Activated CD8-positive, alpha-beta memory T cell treated with anti-CD3 and anti-CD28 coated beads, Interleukin-2, amount 50 U/mL, for 48 hours (primary cell): ENCODE measurements around the gene TSPOAP1.

Experiments
- DNase-seq: peaks from one replicate; pipeline ENCODE4 v3.0.0-alpha.2; 2020

The TSPOAP1 gene, protein sequence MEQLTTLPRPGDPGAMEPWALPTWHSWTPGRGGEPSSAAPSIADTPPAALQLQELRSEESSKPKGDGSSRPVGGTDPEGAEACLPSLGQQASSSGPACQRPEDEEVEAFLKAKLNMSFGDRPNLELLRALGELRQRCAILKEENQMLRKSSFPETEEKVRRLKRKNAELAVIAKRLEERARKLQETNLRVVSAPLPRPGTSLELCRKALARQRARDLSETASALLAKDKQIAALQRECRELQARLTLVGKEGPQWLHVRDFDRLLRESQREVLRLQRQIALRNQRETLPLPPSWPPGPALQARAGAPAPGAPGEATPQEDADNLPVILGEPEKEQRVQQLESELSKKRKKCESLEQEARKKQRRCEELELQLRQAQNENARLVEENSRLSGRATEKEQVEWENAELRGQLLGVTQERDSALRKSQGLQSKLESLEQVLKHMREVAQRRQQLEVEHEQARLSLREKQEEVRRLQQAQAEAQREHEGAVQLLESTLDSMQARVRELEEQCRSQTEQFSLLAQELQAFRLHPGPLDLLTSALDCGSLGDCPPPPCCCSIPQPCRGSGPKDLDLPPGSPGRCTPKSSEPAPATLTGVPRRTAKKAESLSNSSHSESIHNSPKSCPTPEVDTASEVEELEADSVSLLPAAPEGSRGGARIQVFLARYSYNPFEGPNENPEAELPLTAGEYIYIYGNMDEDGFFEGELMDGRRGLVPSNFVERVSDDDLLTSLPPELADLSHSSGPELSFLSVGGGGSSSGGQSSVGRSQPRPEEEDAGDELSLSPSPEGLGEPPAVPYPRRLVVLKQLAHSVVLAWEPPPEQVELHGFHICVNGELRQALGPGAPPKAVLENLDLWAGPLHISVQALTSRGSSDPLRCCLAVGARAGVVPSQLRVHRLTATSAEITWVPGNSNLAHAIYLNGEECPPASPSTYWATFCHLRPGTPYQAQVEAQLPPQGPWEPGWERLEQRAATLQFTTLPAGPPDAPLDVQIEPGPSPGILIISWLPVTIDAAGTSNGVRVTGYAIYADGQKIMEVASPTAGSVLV (N-terminal part only)

DNA sequence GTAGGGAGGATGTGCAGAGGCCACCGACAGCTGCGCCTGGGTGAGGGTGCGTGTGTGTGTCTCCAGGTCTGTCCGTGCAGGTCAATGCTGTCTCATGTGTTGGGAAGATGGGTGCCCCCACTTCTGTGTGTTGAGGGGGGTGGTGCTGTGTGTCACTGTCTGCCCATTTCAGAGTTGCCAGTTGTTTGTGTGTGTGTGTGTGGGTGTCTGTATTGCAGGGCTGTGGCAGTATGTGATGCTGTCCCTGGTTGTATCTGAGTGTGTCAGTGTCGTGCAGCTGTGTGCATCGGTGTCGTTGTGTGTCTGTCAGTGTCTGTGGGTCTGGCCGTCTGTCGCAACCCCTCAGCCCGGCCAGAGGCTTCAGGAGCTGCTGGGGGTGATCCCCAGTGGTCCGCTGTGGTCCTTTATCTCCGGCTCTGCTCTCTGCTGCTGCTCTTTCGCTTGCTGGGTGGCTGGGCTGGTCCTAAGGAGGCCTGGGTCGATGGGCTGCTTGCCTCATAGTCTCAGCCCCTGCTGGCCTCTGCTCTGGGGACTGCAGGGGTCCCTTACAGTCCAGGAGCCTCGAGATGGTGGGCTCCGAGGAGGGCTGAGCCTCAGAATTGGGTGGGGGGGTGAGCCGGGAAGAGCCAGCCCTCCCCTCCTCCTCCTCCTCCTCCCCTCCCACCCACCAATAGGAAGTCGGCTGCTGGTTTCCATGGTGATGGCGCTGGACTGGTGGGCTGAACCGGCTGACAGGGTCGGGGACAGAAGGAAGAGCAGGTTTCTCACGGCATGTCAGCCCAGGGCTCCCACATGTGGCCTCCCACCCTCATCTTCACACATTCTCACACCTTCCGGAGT lies at the start of gene TSPOAP1:
TSS of gene TSPOAP1 (minus strand) at position 601 of the 840 bp plus-strand sequence. CDS start 875 bp downstream, outside the sequence.
- peak; percentile 97 for DNase-seq

DNA sequence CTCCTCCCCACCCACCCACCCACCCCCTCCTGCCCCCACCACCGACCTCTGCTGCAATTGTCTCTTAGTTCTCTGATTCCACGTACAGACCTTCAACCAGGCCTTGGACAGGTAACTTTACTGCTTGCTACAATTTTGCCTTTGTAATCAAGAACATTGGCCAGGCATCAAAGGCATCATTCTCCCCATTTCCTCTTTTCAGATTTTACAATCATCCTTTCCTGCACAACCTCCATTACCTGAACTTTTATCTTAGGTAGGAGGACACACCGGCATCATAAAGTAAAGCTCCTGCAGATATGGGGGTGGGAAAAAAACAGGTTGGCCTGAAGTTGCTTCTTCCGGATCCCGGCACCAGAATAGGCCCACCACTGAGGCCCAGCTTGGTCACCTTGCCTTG lies 49.1 kb upstream of the TSPOAP1 start:
- DNase-seq, result no peak

DNA sequence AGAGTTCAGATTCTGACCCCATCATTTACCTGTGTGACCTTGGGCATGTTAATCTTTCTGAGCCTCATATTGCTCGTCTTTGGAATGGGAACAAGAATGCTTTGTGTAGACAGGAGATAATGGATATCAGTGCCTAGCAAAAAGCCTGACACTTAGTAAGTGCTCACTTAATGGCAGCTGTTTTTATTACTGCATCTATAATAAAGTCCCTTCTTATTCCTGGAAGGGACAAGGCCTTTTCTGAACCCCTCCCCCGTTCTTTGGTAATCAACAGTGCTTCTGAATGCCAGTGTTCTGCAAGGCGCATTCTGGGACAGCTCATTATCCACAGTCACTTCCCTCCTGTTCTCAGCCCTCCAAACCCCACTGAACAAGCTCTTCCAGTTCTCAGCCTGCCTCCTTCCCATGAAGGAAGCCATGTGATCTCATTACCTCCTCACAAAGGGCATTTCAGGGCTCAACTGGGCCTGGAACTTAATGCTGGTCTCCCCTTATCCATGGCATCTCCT lies 48.6 kb upstream of the TSPOAP1 start:
- no peak for DNase-seq

DNA sequence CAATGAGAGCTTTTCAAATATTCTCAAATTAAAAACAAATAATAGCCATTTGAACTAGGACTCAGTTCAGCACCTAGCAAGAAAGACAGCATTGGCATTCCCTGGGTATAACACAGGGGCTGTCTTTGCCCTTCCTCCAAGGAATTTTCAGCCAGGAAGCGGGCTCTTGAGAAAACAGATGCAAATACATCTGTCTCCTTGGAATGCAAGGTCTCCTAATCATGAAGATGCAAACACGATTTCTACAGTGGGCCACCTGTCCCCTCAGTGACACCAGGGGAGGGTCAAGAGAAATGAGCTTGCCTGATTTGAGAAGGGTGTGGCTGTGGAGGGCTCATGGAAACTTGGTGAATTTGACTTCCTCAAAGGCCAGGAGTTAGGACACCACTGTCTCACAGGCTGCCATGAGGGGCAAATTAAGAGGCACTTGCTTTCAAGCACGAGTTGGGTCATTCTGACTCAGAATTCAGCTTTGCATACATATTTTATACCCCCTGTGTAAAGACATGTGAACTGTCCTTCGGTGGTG lies 47.9 kb upstream of the TSPOAP1 start:
- no peak for DNase-seq

DNA sequence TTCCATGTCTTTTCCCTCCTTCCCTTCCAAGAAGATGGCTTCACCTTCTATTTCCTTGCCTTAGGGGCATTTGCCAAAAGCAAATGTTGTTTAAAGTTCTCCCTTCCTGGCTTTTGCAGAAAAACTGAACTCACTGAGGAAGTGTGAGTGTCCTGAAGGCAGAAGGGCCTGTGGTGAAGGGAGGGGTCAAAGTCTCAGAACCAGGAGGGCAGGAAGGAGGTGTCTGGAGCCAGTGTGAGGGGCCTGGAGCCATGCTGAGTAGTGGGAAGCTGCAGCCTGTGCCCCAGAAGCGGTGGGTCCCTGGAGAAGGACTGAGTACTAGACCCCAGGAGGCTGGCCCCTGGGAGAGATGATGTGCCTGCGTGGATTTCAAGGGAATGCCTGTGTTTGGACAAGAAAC lies 47.2 kb upstream of the TSPOAP1 start:
- no peak for DNase-seq

DNA sequence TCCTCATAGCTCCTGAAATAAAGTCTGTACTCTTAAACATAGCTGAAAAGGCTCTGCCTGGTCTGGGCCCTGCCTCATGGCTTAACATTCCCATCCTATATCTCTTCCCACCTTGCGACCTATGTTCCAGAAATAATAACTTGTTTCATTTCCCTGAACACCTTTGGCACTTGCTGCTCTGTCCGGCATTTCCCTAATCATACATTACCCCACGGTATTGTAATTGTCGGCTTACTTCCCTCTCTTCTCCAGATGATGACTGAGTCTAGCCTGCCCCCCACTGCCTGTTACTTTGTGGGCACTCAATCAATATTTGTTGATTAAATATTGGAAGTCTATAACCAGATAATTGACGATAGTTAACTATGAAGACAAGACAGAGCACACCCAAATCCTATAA lies 46.7 kb upstream of the TSPOAP1 start:
- no peak for DNase-seq

DNA sequence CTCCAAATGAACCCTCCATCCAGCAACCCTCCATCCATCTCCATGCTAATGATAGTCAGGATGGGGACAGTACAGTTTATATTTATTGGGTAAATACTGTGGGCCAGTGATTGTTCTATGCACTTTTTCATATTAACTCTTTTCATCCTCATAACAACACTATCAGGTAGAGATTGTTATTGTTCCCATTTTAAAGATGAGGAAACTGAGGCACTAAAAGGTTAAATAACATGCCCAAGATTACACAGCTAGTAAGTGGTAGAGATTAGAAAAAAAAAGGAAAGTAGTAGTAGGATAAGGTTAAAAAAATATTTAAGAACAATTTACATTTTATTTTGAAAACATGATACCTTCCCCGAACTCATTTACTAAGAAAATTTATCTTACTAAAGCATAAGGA lies 45.3 kb upstream of the TSPOAP1 start:
- no peak for DNase-seq

DNA sequence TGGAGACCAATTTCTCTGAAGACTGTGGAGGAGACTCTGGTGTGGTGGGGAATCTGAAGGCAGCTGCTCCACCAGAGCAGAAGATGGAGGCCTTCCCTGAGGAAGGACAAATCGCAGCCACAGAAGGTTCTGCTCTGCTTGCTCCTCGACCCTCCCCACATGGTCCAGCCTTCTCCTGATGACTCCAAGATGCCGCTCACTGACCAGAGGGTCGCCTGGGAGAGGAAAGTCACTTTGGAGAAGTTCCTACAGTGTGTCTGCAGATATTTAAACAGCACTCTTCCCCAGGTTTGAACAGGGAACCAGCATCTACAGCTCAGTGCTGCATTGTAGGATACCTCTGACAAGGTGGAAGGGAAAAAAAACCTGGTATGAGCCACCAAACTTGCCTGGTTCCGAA lies 44.4 kb upstream of the TSPOAP1 start:
- no peak for DNase-seq

DNA sequence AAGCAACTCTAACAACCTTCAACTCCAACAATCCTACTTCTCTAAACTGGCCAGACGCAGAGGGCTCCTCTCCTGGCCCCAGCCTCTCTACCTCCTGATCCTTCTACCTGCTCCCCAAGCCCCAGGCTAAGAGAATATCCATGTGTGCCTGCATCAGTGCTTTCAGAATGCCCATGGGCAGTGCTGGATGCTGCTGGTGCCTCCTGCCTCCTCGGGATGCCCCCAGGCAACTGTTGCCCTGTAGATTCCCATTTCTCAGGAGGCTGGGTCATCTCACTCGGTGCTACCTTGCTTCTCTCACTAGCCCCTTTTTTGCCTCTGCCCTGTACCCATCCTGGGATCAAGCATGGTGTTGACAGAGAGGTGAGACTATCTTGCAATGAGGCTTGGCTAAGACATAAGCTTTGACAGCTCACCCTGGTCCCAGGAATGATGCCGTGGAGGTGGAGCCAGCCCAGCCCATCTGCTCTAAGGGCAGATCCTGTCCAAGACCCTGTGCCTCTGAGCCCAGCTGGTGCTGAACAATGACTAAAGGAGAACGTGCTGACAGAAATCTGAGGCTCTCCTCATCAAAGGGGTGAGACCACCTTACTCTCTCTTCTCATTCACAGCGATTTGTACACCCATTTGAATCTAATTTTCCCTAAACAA lies 42.8 kb upstream of the TSPOAP1 start:
- DNase-seq, result peak; percentile 39

DNA sequence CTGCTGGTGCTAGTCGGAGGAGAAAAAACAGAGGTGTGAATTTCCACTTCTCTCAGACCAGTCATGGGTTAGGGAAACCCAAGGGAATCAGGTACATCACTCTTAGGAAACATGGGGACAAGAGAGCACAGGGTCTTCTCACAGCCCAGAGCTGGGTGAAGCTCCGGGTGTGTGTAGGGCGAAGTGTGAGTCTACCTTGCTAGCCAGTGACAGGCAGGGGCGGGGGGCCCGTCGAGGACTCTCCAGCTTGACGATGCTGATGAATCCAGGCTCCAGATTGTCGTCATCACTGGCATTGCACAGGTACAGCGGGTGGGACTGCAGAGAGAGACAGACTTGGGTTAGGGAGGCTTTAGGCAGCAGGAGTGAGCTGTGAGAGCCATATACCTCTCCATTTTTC lies 42.1 kb upstream of the TSPOAP1 start:
- DNase-seq, result peak; percentile 28

DNA sequence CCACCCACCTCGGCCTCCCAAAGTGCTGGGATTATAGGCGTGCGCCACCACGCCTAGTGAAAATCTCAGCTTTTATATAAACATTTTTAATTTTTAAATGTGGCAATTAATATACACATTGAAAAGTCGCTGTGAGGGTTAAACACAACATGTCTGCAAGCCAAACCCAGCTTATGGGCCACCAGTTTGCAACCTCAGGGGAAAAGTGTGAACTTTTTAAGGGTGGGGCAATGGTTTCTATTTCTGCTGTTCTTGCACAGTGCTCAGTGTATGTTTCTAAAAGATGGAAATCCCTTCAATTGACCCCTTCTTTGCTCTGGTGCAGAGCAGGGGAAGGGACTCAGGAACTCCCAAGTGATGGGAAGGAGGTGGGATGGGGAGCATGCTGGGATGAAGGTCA lies 41.7 kb upstream of the TSPOAP1 start:
- peak; percentile 10 for DNase-seq

DNA sequence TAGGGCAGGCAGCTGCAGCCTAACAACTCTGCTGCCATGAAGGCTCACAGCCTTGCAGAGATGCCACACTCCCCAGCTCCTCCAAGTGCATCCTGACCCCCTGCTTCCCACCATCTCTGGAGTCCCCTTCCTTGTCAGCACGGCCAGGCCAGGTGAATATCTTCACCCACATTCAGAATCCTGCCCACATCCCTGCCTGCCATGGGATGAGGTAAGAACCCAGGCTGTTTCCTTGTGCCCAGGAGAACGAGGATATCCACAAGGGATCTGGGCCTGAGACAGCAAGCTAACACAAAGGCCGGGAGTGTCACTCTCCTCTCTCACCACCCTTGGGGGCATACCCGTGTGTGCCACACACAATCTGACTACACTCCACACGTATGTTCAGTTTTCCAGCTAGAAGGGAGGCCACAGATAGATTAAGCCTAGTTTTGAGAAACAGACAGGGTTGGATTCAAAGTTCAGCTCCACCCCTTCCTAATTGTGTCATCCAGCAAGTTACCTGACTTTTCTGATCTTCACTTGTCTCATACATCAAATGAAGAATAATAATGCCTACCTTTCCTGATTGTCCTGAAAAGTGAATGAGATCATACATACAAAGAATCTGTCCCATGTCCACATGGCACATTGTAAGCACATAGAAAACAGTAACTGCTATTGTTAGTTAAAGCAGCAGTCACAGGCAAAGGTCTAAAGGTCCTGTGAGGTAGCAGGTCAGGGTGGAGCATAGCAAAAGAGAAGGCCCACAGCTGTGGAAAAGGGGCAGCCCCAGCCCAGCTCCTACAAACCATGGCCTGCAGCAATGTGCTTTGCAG lies 40.8 kb upstream of the TSPOAP1 start:
- DNase-seq, result no peak

DNA sequence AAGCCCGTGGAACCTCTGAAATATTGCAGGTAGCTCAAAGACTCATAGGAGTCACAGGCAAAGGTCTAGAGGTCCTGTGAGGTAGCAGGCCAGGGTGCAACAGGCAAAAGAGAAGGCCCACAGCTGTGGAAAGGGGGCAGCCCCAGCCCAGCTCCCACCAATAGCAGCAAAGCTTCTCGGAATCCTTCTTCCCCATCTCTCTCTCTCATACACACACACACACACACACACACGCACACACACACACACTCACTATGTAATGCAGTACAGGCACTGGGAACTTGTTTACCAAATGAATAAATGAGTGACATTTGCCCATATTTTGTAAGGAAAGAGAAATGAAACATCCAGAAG lies 40.2 kb upstream of the TSPOAP1 start:
- no peak for DNase-seq

DNA sequence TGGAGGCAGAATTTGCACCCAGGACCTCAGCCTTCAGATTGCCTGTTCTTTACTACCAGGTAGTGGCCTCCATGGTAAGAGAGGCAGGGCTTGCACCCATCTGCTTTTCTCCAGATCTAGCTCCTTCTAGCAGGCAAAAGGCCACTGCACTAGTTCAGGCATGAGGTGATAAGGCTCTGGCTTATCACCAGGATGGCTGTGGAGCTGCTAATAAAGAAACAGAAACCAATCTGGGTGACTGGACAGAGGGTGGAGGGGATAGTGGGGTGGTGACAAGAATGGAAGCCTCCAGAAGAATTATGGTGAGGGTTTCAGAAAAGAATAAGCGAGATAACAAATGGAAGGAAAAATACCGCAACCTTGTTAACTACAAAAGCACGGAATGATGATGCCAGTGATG lies 38.9 kb upstream of the TSPOAP1 start:
- DNase-seq, result no peak

DNA sequence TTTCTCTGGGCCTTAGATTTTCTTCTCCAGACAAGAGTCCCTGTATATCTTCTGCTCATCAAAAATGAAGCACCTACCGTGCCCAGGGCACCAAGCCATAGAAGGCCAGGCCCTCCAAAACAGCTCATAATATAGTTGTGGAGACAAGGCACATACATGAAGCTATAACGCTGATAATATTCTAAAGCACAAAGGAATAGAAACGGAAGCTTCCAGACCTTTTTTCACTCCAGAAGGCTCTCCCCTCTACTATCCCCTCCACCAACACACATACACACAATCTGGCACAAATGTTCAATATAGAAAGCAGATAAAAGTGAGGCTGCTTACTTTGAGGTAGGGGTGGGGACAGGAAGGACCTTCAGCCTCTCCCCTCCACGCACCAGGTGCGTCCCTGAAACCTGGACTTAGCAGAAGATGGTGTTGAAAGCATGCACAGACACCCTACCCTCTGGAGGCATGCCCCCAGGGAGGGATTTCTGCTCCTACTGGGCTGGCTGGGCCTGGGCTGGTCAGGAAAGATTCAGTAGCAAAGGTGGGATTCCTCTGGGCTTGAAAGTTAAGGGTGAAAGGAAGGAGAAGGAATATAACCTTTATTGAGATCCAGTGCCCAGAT lies 37.5 kb upstream of the TSPOAP1 start:
- DNase-seq, result no peak

DNA sequence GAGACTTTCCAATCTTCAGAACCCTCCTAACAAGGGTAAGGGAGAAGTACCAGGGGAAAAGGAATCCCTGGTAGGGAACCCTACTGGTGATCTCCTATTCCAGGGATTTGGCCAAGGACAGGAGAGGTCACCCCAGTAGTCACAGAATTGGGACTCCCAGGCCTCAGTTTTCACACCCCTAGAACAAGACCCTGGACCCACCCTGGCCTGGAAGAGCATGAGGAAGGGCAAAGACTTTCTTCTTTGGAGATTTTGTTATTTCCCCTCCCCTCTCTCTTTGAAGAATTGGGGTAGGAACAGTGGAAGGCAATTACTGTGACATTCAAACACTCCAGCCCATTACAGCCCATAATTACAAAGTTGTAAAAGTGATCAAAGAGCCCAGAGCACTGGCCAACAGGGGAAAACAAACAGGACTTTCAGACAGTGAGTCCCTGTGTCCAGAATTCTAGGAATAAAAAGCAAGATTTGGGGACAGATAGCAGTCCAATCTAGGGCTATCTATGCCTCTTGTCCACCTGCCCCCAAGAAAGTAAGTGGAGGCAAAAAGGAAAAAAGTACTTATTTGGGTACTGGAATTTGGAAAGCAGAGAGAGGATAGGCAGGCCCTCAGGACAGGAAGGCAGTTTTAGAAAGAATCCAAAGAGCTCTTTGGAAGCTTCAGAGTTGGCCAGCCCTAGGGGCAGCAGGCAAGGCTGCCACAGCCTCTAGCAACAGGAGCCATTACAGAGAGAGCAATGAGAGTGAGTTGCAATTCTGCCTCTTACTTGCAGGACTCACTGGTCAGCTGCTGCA lies 36.8 kb upstream of the TSPOAP1 start:
- no peak for DNase-seq

DNA sequence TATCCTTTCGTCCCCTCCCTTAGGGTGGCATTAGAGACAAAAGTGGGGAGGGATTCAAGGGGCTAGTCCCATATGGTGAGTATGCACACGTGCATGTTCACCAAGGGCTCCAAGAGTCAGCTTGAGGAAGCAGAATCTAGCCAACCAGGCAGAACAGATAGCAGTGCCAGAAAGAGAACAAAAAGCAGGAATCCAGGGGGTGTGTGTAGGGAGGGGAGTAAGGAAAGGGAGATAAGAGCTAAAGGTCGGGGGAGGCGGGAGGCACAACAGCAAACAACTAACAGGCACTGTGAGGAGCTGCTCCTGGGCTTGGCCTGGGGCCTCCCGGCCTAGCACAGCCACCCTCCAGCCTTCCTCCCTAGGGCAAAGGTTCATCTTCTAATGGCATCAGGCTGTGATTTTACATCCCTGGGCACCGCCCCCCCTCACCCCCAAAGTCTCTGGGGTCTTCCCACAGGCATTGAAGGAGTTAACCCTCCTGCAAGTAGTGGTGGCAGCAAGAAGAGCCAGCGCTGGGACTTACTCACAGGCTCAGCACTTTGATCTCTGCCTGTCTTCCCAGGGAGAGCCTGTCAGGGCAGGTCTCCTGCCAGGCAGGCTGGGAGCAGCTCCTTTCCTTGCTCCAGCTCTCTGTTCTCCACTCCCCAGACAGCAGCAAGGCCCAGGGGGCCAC lies 35.8 kb upstream of the TSPOAP1 start:
- no peak for DNase-seq

DNA sequence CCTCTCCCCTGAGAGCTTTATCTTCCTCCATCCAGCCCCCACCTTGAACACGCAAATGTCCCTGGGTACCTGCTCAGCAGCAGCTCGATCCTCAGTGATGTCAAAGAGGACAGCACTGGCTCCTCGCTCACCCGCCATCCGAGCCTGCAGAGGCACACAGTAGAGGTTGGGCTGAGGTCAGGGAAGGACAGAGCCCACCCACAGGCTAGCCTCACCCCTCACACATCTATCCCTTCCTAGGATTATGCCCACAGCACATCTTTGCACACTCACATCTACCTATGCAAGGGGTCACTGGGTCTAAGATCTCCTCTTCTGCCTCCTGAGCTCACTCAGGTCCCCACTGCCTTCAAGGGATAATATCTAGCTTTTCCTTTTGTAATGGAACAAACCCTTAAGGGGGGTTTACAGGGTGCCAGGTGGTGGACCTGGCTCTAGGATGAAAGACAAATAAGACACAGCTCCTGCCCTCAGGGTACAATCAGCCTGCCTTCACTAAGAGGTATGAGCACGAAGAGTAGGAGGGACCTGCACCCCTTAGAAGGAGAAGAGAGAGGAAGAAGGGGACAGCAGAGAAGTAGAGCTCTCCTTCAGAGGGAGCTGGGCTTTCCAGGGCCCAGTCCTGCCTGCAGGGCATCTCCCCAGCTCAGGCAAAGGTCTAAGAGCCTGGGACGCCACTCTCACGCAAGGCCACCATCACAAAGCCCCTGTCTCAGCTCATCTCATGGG lies 35.0 kb upstream of the TSPOAP1 start:
- no peak for DNase-seq
